ENCODE data around the gene DDX10. TPM values are rescaled to one million over a fixed set of nuclear protein-coding genes. Genes with fewer than 3 reads are reported as not detected.

Gene DDX10
- total and polyA plus RNA-seq, 2 experiments from 2014 or later = 32.4 to 37.8 TPM

DNA sequence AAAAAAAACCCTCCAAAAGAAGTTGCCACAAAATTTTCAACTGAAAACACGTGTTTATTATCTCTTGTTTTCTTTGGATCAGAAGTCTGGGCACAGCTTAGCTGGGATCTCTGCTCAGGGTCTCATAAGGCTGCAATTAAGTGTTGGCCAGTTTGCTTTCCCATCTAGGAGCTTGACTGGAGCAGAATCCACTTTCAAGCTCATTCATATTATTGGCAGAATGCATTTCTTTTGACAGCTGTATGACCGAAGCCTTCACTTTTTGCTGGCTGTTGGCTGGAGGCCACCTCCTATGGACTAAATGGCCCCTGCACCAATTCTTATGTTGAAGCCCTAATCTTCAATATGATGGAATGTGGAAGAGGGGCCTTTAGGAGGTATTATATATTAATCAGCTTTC is 139.6 kb downstream of the DDX10 start:
- Mint-ChIP-seq H3K27ac (no peak overlapping the region), H3K4me1 (peaks cover 6% of the 10 kb centered on the region; the same call in 1 of the 3 replicates), H3K4me3 (no peak overlapping the region), H3K27me3 (ENCODE audit: insufficient read depth, low read depth, poor library complexity) (no peaks in the 10 kb centered on the region), H3K9me3 (no peaks in the 10 kb centered on the region), H3K36me3 (ENCODE audit: low read depth) (no peaks in the 10 kb centered on the region; the same call in 2 of the 3 replicates)
- Histone ChIP-seq H2AFZ (no peak overlapping the region), H3K36me3 (ENCODE audit: insufficient read depth) (no peaks in the 10 kb centered on the region), H3K9me2 (ENCODE audit: insufficient read depth) (no peaks in the 10 kb centered on the region), H3K27ac (ENCODE audit: low read depth) (no peak overlapping the region), H3K4me1 (ENCODE audit: insufficient read depth) (no peaks in the 10 kb centered on the region), H4K20me1 (replicated peaks; ENCODE audit: insufficient read depth) (no peaks in the 10 kb centered on the region), H3K4me3 (no peak overlapping the region), H3K79me2 (replicated peaks; ENCODE audit: insufficient read depth) (peaks cover 14% of the 10 kb centered on the region), H3F3A (replicated peaks; ENCODE audit: low read depth) (no peaks in the 10 kb centered on the region), H3K27me3 (ENCODE audit: insufficient read depth) (no peaks in the 10 kb centered on the region), H3K4me2 (no peak overlapping the region)
- DNase-seq (ENCODE audit: low spot score) = no peak
- ATAC-seq = no peak
- TF ChIP-seq STAT1 (IDR thresholded peaks at IDR 0.05; ENCODE audit: unreplicated experiment) = no peak
- TF ChIP-seq, protein P1, sequence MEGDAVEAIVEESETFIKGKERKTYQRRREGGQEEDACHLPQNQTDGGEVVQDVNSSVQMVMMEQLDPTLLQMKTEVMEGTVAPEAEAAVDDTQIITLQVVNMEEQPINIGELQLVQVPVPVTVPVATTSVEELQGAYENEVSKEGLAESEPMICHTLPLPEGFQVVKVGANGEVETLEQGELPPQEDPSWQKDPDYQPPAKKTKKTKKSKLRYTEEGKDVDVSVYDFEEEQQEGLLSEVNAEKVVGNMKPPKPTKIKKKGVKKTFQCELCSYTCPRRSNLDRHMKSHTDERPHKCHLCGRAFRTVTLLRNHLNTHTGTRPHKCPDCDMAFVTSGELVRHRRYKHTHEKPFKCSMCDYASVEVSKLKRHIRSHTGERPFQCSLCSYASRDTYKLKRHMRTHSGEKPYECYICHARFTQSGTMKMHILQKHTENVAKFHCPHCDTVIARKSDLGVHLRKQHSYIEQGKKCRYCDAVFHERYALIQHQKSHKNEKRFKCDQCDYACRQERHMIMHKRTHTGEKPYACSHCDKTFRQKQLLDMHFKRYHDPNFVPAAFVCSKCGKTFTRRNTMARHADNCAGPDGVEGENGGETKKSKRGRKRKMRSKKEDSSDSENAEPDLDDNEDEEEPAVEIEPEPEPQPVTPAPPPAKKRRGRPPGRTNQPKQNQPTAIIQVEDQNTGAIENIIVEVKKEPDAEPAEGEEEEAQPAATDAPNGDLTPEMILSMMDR (conservative IDR thresholded peaks at IDR 0.05; ENCODE audit: low read depth in 2 of 2) = no peak
- no peak for TF ChIP-seq EZH2 (IDR thresholded peaks at IDR 0.05; ENCODE audit: low read depth, unreplicated experiment)
- TF ChIP-seq EZH2phosphoT487 (IDR thresholded peaks at IDR 0.05; ENCODE audit: unreplicated experiment) = no peak
- TF ChIP-seq ZNF114 (CRISPR knock-in tag; IDR thresholded peaks at IDR 0.05) = no peak
- no peak for TF ChIP-seq NANOG (IDR thresholded peaks at IDR 0.05; ENCODE audit: borderline replicate concordance)
- TF ChIP-seq CREB1 (CRISPR knock-in tag; IDR thresholded peaks at IDR 0.05; ENCODE audit: low read depth) = no peak
- TF ChIP-seq POLR2AphosphoS5 (IDR thresholded peaks at IDR 0.05; ENCODE audit: low read depth) = no peak
- TF ChIP-seq JUNB (IDR thresholded peaks at IDR 0.05; ENCODE audit: unreplicated experiment) = no peak

DNA sequence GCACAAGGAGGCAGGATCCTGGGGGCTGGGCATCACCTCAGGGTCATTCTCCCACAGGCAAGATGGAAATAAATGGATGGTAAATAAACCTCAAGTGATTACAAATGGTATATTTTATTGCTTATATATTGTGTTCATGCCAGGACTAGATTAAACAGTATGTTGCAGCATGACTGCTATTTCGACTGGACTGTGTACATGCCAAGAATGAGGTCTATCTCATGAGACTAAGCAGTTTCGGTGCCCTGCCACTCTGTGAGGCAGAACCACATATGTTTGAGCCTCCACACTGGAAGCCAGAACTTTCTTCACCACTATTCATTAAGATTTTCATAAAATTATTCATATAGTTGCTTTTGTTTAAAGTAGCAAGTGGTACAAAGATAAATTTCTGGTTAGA is 140.2 kb downstream of the DDX10 start:
- H3K4me3 ChIP-seq = no peak overlapping the region
- no peaks in the 10 kb centered on the region for H3K36me3 ChIP-seq (ENCODE audit: insufficient read depth)
- no peaks in the 10 kb centered on the region for H3K27me3 Mint-ChIP-seq (ENCODE audit: insufficient read depth, low read depth, poor library complexity)
- no peak overlapping the region for H3K4me3 Mint-ChIP-seq
- no peaks in the 10 kb centered on the region for H4K20me1 ChIP-seq (replicated peaks; ENCODE audit: insufficient read depth)
- H3K9me3 Mint-ChIP-seq = no peaks in the 10 kb centered on the region
- H3K27me3 ChIP-seq (ENCODE audit: insufficient read depth) = no peaks in the 10 kb centered on the region
- no peak overlapping the region for H3K27ac Mint-ChIP-seq
- H3K27ac ChIP-seq (ENCODE audit: low read depth) = no peak overlapping the region
- H3K36me3 Mint-ChIP-seq (ENCODE audit: low read depth) = no peaks in the 10 kb centered on the region; the same call in 2 of the 3 replicates
- no peaks in the 10 kb centered on the region for H3F3A ChIP-seq (replicated peaks; ENCODE audit: low read depth)
- peaks cover 9% of the 10 kb centered on the region for H3K4me1 Mint-ChIP-seq
- H3K9me2 ChIP-seq (ENCODE audit: insufficient read depth) = no peaks in the 10 kb centered on the region
- H2AFZ ChIP-seq = no peak overlapping the region
- no peaks in the 10 kb centered on the region for H3K4me1 ChIP-seq (ENCODE audit: insufficient read depth)
- H3K4me2 ChIP-seq = no peak overlapping the region
- no peak for ATAC-seq
- no peak for DNase-seq (ENCODE audit: low spot score)
- H3K79me2 ChIP-seq (replicated peaks; ENCODE audit: insufficient read depth) = 0 out of 2 replicates have a peak, but pooled peaks cover 15% of the 10 kb centered on the region
- no peak for TF ChIP-seq ZNF114 (CRISPR knock-in tag; IDR thresholded peaks at IDR 0.05)
- TF ChIP-seq, protein P2, sequence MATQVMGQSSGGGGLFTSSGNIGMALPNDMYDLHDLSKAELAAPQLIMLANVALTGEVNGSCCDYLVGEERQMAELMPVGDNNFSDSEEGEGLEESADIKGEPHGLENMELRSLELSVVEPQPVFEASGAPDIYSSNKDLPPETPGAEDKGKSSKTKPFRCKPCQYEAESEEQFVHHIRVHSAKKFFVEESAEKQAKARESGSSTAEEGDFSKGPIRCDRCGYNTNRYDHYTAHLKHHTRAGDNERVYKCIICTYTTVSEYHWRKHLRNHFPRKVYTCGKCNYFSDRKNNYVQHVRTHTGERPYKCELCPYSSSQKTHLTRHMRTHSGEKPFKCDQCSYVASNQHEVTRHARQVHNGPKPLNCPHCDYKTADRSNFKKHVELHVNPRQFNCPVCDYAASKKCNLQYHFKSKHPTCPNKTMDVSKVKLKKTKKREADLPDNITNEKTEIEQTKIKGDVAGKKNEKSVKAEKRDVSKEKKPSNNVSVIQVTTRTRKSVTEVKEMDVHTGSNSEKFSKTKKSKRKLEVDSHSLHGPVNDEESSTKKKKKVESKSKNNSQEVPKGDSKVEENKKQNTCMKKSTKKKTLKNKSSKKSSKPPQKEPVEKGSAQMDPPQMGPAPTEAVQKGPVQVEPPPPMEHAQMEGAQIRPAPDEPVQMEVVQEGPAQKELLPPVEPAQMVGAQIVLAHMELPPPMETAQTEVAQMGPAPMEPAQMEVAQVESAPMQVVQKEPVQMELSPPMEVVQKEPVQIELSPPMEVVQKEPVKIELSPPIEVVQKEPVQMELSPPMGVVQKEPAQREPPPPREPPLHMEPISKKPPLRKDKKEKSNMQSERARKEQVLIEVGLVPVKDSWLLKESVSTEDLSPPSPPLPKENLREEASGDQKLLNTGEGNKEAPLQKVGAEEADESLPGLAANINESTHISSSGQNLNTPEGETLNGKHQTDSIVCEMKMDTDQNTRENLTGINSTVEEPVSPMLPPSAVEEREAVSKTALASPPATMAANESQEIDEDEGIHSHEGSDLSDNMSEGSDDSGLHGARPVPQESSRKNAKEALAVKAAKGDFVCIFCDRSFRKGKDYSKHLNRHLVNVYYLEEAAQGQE (IDR thresholded peaks at IDR 0.05; ENCODE audit: unreplicated experiment) = no peak
- TF ChIP-seq, protein P3, sequence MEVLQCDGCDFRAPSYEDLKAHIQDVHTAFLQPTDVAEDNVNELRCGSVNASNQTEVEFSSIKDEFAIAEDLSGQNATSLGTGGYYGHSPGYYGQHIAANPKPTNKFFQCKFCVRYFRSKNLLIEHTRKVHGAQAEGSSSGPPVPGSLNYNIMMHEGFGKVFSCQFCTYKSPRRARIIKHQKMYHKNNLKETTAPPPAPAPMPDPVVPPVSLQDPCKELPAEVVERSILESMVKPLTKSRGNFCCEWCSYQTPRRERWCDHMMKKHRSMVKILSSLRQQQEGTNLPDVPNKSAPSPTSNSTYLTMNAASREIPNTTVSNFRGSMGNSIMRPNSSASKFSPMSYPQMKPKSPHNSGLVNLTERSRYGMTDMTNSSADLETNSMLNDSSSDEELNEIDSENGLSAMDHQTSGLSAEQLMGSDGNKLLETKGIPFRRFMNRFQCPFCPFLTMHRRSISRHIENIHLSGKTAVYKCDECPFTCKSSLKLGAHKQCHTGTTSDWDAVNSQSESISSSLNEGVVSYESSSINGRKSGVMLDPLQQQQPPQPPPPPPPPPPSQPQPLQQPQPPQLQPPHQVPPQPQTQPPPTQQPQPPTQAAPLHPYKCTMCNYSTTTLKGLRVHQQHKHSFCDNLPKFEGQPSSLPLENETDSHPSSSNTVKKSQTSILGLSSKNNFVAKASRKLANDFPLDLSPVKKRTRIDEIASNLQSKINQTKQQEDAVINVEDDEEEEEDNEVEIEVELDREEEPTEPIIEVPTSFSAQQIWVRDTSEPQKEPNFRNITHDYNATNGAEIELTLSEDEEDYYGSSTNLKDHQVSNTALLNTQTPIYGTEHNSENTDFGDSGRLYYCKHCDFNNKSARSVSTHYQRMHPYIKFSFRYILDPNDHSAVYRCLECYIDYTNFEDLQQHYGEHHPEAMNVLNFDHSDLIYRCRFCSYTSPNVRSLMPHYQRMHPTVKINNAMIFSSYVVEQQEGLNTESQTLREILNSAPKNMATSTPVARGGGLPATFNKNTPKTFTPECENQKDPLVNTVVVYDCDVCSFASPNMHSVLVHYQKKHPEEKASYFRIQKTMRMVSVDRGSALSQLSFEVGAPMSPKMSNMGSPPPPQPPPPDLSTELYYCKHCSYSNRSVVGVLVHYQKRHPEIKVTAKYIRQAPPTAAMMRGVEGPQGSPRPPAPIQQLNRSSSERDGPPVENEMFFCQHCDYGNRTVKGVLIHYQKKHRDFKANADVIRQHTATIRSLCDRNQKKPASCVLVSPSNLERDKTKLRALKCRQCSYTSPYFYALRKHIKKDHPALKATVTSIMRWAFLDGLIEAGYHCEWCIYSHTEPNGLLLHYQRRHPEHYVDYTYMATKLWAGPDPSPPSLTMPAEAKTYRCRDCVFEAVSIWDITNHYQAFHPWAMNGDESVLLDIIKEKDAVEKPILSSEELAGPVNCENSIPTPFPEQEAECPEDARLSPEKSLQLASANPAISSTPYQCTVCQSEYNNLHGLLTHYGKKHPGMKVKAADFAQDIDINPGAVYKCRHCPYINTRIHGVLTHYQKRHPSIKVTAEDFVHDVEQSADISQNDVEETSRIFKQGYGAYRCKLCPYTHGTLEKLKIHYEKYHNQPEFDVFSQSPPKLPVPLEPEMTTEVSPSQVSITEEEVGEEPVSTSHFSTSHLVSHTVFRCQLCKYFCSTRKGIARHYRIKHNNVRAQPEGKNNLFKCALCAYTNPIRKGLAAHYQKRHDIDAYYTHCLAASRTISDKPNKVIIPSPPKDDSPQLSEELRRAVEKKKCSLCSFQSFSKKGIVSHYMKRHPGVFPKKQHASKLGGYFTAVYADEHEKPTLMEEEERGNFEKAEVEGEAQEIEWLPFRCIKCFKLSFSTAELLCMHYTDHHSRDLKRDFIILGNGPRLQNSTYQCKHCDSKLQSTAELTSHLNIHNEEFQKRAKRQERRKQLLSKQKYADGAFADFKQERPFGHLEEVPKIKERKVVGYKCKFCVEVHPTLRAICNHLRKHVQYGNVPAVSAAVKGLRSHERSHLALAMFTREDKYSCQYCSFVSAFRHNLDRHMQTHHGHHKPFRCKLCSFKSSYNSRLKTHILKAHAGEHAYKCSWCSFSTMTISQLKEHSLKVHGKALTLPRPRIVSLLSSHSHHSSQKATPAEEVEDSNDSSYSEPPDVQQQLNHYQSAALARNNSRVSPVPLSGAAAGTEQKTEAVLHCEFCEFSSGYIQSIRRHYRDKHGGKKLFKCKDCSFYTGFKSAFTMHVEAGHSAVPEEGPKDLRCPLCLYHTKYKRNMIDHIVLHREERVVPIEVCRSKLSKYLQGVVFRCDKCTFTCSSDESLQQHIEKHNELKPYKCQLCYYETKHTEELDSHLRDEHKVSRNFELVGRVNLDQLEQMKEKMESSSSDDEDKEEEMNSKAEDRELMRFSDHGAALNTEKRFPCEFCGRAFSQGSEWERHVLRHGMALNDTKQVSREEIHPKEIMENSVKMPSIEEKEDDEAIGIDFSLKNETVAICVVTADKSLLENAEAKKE (CRISPR knock-in tag; IDR thresholded peaks at IDR 0.05) = no peak
- TF ChIP-seq STAT1 (IDR thresholded peaks at IDR 0.05; ENCODE audit: unreplicated experiment) = no peak
- TF ChIP-seq EZH2 (IDR thresholded peaks at IDR 0.05; ENCODE audit: low read depth, unreplicated experiment) = no peak
- TF ChIP-seq POLR2AphosphoS5 (IDR thresholded peaks at IDR 0.05; ENCODE audit: low read depth) = no peak
- TF ChIP-seq CREB1 (CRISPR knock-in tag; IDR thresholded peaks at IDR 0.05; ENCODE audit: low read depth) = no peak
